GM21576 (cell line): ENCODE measurements around the gene ADAMTS1.

Experiments
- ATAC-seq: cut with Tn5 transposase; IDR thresholded peaks from one replicate; pipeline ENCODE4 v1.9.1; 2021; ENCODE audit warnings: mild to moderate bottlenecking, moderate library complexity; ENCODE audit not compliant: unreplicated experiment

ADAMTS1 gene

DNA sequence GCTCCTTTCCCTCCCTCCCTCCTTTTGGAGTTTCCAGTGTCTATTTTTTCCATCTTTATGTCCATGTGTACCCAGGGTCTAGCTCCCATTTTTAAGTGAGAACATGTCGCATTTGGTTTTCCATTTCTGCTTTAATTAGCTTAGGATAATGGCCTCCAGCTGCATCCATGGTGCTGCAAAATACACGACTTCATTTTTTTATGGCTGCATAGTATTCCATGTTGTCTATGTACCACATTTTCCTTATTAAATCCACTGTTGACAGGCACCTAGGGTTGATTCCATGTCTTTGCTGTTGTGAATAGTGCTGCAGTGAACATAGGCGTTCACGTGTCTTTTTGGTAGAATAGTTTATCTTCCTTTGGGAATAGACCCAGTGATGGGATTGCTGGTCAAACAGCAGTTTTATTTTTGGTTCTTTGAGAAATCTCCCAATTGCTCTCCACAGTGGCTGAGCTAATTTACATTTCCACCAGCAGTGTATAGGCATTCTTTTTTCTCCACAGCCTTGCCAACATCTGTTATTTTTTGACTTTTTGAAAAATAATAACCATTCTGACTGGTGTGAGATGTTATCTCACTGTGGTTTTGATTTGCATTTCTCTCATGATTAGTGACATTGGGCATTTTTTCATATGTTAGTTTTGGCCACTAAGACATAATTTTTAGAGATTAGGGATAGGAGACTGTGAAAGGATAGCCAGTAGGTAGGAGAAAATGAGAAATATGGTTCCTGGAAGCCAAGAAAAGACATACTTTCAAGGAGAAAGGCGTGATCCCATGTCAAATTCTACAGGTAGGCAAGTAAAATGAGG, 50.4 kb downstream of the ADAMTS1 start:
- ATAC-seq: no peak

- ATAC-seq: no peak
Observed at GRCh38 chr21:26790296-26790695, 54.9 kb downstream of the ADAMTS1 start.

DNA sequence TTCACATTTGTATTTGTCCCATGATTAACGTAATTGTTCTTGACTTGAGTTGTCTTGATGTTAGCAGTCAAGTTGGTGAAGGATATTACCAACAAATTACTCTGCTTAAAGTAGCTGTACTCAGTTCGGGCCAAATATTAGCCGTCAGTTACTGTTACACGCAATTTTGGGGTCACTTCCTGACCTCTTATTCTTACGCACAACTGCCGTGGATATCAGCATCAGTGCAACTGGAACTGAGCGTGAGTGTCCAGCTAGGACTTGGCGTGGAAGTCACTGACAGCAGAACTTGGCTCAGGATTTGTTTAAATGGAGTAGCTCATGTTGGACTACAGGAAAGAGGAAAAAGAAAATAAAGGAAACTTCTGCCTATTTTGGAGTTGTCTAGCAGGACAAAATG, 56.4 kb downstream of the ADAMTS1 start:
- no peak for ATAC-seq
